Fibroblast of lung (primary cell): ENCODE results near the gene ASIC2.

ENCODE experiments used
- CTCF ChIP-seq, 2 donors: IDR thresholded peaks in 1 of 2; conservative IDR thresholded peaks in 1 of 2; 1 replicate in 1 of 2; 2 replicates in 1 of 2; pipeline ENCODE4 v1.5.1; 2011 to 2012; ENCODE audit warnings: low read length in 2 of 2, control low read depth in 1 of 2, inconsistent platforms in 1 of 2, low read depth in 1 of 2, mild to moderate bottlenecking in 1 of 2
- EZH2 ChIP-seq: IDR thresholded peaks from 2 replicates; pipeline ENCODE4 v1.5.1; 2012; ENCODE audit warnings: low read length, control low read depth, mild to moderate bottlenecking; ENCODE audit errors: missing control alignments

GRCh38 chr17:33166472-33166871, 126.6 kb downstream of the ASIC2 start:
- TF ChIP-seq CTCF (conservative IDR thresholded peaks at IDR 0.05 in 1 of 2, IDR thresholded peaks at IDR 0.05 in 1 of 2; ENCODE audit: low read depth in 1 of 2, low read length in 2 of 2) (no peak), EZH2 (no peak)
